A673 (cell line): ENCODE measurements around the gene SLC22A3.

Experiments
- EZH2 ChIP-seq: fragments of 200-600 bp; sonication (generic); IDR thresholded peaks from 2 replicates; pipeline ENCODE4 v1.6.1; 2017; ENCODE audit warnings: borderline replicate concordance, low read depth, mild to moderate bottlenecking, mixed read lengths, antibody characterized with exemption, low read length; ENCODE audit not compliant: poor library complexity, severe bottlenecking
- TF ChIP-seq, protein P1 (sequence below): fragments of 300-800, 200-600 bp; sonication (generic); conservative IDR thresholded peaks from 2 replicates; pipeline ENCODE4 v1.5.1; 2017; ENCODE audit warnings: low read depth, mild to moderate bottlenecking, antibody characterized with exemption, low read length, moderate library complexity, mixed read lengths

DNA sequence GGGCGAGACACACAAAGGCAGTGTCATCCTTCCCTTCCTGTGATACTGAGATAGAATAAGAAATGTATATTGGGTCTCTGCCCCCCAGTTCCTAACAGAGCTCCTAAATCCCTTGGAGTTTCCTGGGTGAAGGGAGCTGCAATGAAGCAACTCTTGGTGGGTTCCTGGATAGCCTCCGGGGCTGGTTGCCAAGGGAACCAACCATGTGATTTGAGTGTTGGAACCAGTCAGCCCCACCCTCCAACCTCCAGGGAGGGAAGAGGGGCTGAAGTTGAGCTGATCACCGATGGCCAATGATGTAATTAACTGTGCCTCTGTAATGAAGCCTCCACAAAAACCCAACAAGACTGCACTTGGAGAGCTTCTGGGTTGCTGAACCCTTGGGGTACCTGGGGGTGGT is 116.6 kb downstream of the SLC22A3 start:
- no peak for TF ChIP-seq EZH2
- TF ChIP-seq, protein P1, sequence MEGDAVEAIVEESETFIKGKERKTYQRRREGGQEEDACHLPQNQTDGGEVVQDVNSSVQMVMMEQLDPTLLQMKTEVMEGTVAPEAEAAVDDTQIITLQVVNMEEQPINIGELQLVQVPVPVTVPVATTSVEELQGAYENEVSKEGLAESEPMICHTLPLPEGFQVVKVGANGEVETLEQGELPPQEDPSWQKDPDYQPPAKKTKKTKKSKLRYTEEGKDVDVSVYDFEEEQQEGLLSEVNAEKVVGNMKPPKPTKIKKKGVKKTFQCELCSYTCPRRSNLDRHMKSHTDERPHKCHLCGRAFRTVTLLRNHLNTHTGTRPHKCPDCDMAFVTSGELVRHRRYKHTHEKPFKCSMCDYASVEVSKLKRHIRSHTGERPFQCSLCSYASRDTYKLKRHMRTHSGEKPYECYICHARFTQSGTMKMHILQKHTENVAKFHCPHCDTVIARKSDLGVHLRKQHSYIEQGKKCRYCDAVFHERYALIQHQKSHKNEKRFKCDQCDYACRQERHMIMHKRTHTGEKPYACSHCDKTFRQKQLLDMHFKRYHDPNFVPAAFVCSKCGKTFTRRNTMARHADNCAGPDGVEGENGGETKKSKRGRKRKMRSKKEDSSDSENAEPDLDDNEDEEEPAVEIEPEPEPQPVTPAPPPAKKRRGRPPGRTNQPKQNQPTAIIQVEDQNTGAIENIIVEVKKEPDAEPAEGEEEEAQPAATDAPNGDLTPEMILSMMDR, result no peak
